C4-2B (cell line): ENCODE results near the gene ARID2.

Experiments used
- ZFX ChIP-seq: fragments of 450-650 bp; IDR thresholded peaks from 2 replicates; pipeline ENCODE4 v1.6.1; 2017
- TF ChIP-seq, protein P1 (sequence below): fragments of 450-650 bp; conservative IDR thresholded peaks from 2 replicates; pipeline ENCODE4 v1.5.1; 2017; ENCODE audit warnings: mild to moderate bottlenecking

- TF ChIP-seq, protein P1, sequence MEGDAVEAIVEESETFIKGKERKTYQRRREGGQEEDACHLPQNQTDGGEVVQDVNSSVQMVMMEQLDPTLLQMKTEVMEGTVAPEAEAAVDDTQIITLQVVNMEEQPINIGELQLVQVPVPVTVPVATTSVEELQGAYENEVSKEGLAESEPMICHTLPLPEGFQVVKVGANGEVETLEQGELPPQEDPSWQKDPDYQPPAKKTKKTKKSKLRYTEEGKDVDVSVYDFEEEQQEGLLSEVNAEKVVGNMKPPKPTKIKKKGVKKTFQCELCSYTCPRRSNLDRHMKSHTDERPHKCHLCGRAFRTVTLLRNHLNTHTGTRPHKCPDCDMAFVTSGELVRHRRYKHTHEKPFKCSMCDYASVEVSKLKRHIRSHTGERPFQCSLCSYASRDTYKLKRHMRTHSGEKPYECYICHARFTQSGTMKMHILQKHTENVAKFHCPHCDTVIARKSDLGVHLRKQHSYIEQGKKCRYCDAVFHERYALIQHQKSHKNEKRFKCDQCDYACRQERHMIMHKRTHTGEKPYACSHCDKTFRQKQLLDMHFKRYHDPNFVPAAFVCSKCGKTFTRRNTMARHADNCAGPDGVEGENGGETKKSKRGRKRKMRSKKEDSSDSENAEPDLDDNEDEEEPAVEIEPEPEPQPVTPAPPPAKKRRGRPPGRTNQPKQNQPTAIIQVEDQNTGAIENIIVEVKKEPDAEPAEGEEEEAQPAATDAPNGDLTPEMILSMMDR: no peak
- TF ChIP-seq ZFX: no peak
Observed at GRCh38 chr12:45695606-45696005, 33.9 kb upstream of the ARID2 start.
